CD1c-positive myeloid dendritic cell (primary cell): ENCODE measurements around the gene PALM.
"Not testable (repeated sequence)": the region's sequence is repeated elsewhere in the genome, so short reads cannot be mapped to it uniquely, and the experiment has no call there.

Experiments
- DNase-seq: peaks from one replicate; pipeline ENCODE4 v3.0.0-alpha.2; 2016; ENCODE audit errors: extremely low spot score

Gene PALM, protein sequence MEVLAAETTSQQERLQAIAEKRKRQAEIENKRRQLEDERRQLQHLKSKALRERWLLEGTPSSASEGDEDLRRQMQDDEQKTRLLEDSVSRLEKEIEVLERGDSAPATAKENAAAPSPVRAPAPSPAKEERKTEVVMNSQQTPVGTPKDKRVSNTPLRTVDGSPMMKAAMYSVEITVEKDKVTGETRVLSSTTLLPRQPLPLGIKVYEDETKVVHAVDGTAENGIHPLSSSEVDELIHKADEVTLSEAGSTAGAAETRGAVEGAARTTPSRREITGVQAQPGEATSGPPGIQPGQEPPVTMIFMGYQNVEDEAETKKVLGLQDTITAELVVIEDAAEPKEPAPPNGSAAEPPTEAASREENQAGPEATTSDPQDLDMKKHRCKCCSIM

DNA sequence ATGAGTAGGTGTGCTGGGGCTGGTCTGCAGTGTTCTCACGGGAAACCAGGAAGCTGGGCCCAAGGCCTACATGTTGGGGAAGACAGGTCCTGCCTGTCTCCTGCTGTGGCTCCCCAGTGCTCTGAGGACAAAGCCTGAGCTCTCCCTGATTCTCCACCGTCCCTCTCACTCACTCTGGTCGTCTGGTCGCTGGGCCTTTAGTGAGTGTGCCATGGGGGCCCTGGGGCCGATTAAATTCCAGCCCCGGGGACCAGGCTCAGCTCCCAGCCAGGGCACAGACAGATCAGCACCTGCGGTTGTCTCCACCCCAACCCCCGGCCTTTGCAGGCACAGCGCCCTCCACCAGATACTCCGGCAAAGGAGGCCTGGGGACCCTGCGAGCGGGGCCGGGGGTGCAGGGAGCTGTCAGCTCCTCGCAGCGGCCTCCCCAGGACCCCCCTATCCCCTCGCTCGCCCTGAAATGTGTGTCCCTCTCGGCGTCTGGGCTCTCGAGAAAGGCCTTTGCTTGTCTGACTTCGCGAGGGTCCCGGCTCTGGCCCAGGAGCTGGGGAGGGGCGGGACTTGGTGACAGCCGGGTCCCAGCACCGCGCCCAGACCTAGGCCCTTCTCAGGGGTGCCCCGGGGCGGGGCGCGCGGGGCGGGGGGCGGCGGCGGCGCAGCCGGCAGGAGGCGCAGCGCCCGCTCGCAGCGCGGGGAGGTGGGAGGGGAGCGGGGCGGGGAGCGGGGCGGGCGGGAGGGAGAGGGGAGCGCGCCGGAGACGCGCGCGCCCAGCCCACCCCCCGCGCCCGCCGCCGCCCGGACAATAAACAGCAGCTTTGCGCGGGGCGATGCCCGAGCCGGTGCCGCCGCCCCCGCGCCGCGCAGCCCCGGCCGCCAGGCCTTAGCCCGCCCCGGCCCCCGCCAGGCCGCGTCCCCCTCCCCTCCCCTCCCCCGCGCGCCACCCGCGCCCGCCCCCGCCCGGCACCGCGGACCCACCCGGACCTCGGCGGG is at the start of gene PALM:
TSS of gene PALM (plus strand) at position 782 of the 990 bp plus-strand sequence. CDS start 212 bp downstream, outside the sequence.
- DNase-seq = no peak

DNA sequence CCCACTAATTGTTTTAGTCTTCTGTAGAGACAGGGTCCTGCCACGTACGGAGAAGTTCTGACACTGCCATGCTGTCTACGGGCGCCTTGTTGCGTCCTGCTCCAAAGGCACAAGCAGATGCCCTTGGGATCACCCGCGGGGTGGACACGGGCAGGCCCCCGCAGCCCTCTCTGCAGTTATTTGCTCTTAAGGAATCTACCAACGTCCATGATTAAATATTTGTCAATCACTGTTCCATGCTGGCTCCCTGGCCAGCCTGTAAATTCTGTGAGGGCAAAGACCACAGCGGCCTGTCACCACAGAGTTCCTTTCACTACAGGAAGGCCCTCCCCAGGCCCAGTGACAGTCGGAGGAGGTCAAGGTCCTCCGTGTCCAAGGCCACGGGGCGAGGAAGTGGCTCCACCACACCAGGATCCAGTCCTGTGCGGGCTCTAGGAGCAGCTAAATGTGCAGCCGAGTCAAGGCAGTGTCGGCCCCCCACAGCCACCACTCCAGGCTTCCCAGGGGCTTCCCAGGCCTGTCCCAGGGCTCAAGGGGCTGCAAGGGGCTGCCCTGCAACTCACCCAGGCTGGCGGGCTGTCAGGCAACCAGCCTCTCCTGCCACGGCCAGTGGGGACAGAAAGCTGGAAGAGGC is 47.8 kb upstream of the PALM start:
- peak; percentile 16 for DNase-seq

DNA sequence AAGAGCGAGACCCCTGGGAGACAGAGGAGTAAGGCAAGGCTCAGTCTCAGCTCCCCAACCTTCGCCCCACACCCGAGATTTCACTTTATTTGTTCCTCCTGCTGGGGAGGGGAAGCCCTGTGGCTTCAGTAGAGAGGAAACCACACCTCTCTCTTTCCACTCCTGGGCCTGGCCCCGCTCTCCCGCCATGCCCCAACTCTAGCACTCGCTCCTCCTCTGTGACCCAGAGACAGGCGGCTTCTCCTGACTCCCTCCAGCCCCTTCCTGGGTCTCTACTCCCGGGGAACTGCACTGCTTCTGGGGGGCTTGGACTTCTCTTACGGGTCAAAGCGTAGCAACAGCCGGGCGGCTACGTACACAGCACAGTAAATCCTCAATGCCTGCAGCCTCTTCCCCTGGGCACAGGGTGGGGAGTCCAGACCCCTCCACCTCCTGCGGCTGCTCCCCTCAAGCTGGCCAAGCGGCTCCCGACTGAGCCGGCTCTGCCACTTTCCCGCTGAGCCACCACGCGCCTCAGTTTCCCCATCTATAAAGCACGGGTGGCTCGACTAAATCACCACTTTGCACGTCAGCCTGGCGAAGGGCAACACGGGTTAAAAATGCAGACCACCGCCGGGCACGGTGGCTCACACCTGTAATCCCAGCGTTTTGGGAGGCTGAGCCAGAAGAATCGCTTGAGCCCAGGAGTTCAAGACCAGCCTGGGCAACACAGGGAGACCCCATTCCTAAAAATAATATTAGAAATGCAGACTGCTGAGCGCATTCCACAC is 47.1 kb upstream of the PALM start:
- DNase-seq = peak; percentile 62

DNA sequence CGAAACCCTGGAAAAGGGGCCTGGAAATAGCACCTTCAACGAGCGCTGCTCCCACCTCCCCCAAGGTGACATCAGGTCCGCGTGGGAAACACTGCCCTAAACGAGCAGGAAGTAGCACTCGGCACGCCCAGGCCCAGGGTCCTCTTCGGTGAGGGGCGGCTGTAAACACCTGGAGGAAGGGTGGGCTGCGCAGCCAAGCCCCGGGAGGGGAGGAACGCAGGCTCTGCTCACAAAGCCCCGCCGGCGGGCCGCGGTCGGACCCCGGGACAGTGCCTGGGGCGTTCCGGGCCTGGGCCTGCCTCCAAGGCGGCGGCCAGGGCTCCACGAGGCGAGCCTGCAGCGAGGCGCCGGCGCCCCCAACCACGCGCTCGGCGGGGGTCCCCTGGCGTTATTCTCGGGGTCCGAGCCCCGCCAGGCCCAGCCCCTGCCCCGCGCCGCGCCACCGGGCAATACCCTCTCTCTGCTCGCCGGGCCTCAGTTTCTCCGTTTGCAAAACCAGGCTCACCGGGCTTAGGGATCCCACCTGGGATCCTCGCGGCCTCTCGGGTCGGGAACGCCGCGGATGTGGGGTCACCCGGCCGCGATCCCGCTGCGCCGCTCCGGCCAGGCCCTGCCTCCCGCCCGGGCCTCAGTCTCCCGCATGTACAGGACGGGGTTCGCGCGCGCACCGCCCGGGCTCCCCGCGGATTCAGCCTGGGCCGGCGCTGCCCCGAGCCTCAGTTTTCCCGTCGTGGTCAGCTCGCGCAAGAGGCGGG is 46.4 kb upstream of the PALM start:
- DNase-seq = peak; percentile 73

DNA sequence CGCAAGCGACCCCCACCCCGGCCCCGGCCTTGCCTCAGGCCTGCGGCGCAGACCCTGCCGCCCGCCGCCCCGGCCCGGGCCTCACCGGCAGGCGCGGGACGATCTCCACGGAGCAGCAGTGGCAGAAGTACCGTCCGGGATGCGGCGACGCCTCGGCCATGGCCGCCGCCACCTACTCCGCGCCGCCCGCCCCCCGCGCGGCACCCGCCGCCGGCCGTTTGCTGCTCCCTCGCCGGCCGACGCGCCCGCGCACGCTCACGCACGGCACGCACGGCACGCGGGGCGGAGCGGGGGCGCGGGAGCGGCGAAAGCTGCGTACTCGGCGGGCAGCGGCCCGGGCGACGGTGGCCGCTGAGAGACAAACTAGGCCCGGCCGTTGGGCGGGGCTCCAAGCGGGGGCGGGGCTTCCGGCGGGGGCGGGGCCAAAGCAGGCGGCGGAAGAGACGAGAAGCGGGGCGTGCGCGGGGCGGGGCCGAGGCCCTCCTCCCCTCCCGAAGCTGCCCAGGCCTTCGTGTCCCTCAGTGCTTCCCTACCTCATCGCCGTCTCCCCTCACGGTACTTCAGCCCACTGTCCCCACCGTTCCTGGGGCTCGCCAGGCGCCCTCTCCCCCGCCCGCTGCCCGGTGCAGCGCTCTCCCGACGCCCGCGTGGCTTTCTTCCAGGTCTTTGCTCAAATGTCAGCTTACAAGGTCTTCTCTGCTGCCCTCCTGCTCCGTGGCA is 45.6 kb upstream of the PALM start, which contains the start of gene RNF126:
TSS of gene RNF126 (minus strand) at position 253 of the 720 bp plus-strand sequence. CDS start at position 160, 93 bp downstream.
- peak; percentile 95 for DNase-seq

DNA sequence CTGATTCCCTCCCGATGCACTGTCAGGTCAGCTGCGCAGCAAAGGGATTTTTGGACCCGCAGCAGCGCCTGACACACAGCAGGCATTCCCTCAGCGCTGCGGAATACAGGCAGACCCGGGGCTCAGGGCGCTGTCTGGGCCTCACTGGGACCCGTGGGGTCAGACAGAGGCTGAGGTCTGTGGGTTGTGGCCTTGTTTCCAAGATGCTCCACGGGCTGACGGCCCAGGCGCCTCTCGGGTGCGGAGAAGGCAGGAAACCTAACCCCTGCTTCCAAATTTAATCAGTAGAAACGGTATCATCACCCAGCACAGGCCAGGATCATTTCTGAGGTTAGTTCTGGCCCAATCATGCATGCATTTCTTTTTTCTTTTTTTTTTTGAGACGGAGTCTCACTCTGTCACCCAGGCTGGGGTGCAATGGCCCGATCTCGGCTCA is 45.0 kb upstream of the PALM start:
- no peak for DNase-seq

DNA sequence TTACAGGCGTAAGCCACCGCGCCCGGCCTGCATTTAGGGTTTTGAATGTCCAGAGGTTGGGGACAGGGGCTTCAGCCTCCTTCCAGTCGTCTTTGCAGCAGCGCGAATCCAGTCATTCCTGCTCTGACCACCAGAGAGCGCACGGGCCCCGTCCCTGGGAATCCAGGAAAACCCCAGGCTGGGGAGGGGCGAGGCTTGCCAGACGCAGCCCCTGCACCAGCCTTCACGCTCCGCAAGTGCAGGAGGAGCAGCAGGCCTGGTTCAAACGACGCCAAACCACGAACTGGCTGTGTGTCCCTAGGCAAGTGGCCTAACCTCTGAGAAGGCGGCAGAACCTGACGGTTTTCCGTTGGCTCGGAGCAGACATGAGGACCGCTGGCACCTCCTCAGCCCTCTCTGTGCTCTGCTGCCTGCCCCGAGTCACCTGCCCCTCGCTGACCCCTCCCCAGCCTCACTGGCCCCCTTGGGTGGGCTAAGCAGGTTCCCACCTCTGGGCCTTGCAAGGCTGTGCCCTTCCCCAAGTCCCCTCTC is 43.8 kb upstream of the PALM start:
- DNase-seq = peak; percentile 88

DNA sequence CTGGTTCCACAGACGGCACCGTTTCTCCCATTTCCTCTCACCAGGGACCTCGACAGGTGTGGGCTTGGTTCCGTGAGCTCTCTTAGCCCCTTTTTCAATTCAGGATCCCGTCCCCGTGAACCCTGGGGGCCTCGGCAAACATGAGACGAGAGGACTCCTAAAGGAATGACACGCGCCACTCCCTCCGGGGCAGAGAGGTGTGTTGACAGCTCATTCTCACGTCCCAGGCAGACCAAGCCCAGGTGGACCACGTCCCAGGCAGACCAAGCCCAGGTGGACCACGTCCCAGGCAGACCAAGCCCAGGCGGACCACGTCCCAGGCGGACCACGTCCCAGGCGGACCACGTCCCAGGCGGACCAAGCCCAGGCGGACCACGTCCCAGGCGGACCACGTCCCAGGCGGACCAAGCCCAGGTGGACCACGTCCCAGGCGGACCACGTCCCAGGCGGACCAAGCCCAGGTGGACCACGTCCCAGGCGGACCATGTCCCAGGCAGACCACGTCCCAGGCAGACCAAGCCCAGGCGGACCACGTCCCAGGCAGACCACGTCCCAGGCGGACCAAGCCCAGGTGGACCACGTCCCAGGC is 41.7 kb upstream of the PALM start:
- DNase-seq = not testable (repeated sequence)

DNA sequence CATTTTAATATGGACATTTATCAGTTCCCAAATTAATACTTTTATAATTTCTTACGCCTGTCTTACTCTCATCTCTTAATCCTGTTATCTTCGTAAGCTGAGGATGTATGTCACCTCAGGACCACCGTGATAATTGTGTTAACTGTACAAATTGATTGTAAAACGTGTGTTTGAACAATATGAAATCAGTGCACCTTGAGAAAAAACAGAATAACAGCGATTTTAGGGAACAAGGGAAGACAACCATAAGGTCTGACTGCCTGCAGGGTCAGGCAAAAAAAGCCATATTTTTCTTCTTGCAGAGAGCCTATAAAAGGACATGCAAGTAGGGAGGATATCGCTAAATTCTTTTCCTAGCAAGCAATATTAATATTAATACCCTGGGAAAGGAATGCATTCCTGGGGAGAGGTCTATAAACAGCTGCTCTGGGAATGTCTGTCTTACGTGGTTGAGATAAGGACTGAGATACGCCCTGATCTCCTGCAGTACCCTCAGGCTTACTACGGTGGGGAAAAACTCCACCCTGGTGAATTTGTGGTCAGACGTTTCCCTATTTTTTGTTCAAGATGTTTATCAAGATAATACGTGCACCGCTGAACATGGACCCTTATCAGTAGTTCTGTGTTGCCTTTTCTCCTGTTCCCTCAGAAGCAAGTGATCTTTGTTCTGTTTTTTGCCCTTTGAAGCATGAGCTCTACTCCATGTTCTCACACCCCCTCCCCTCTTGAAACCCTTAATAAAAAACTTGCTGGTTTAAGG is 39.9 kb upstream of the PALM start:
- DNase-seq = not testable (repeated sequence)

DNA sequence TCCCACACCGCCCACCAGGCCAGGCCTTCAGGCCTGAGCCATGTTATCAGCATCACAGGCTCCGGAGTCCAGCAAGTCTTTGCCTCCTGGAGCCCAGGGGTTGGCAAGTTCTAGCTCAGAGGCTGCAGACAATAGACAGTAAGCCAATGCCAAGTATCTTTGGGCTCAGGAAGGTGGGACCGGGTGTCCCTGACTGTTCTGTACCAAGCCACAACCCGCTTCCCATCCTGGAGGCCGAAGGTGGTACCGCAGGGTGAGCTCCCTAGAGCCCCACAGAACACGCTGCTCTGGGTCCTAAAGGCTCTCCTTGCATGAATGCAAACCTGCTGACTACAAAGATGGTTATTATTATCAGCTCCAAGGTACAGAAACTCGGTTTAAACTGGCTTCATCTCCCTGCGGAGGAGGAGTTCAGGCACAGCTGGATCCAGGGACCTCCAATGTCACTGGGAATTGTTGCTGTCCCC is 38.1 kb upstream of the PALM start:
- DNase-seq = no peak

DNA sequence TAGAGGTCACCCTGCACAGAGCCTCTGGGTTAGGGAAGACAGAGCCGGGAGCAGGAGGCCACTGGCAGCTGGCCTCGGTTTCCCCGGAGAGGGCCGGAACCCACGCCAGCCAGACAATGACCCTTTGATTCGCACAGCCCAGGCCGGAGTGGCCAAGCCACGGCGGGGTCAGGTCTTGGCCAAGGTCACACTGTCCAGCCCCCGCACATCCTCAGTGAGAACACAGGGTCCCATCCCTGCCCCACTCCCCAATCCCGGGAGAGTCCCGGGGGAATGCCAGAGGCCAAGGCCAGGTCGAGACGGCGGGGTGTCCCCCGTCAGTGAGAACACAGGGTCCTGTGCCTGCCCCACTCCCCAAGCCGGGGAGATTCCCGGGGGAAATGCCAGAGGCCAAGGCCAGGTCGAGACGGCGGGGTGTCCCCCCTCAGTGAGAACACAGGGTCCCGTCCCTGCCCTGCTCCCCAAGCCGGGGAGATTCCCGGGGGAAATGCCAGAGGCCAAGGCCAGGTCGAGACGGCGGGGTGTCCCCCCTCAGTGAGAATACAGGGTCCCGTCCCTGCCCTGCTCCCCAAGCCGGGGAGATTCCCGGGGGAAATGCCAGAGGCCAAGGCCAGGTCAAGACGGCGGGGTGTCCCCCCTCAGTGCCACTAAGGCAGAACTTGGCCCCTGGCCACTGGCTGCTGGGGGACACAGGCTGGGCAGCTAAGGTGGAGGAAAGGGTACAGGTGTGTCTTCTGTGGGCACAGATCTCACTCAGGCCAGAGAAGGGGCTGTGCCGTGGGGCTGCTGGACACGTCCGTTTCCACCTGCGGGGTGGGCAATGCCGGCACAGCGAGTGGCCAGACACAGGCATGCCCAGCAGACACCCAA is 34.2 kb upstream of the PALM start:
- DNase-seq = no peak

DNA sequence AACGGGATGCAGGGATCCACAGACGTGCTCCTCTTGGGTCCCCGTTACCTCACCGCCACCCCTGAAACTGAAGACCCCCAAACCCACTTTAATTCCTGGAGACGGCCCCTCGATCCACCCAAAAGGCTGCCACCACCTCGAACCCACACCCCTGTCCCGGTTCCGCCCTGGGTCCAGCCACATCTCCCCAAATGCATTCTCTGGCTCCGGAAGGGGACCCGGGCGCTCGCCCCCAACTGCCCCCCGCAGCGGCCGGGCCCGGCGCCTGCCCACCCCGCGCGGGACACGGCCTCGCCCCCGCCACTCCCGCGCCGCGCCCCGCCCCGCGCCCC is 32.8 kb upstream of the PALM start:
- DNase-seq = no peak

DNA sequence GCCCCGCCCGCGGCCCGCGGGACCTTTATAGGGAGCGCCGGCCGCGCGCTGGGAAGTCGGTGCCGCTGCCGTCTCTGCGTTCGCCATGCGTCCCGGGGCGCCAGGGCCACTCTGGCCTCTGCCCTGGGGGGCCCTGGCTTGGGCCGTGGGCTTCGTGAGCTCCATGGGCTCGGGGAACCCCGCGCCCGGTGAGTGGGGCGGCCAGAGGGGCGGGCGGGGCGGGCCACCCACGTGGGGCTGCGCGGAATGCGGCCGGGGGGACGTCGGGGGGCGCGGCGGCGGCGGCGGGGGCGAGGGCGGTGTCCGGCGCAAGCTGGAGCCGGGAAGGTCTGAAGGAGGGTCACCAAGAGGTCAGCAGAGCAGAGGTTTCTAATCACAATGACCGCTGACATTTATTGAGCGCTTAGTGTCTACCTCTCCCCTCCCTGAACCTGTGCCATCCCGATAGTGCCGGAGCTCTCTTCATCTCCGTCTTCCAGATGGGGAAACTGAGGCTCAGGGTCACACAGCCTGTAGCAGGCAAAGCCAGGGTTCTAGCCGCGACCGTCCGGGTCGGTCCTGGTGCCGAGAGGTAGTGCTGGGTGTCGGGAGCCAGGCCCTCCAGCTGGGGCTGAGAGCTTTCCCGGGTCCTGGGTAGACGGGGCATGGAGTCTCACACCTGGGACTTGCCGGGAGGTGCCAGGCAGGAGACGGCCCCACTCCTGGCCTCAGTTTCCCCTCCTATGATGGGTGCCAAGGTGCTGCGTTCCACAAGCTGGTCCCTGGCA is 32.2 kb upstream of the PALM start, which contains the start of gene FSTL3:
TSS of gene FSTL3 (plus strand) at position 54 of the 767 bp plus-strand sequence. CDS start at position 86, 32 bp downstream.
- DNase-seq = peak; percentile 18

DNA sequence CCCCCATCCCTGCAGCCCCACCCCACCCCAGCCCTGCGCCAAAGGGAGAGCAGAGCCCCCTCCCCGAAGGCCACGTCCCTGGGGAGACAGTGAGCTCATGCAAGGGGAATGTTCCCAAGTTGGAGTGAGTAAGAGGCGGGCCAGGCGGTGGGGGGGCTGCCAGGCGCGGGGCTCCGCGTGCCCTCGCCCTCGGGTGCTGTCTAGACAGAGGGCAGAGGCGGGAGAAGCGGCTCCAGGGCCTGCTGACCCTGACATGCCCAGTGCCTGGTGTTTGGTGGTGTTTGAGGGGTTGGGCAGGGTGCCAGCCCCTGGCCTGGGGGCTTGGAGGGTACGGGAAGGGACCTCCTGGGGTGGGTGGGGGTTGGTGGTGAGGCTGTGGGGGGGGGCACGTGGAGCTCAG is 31.5 kb upstream of the PALM start:
- DNase-seq = peak; percentile 20

DNA sequence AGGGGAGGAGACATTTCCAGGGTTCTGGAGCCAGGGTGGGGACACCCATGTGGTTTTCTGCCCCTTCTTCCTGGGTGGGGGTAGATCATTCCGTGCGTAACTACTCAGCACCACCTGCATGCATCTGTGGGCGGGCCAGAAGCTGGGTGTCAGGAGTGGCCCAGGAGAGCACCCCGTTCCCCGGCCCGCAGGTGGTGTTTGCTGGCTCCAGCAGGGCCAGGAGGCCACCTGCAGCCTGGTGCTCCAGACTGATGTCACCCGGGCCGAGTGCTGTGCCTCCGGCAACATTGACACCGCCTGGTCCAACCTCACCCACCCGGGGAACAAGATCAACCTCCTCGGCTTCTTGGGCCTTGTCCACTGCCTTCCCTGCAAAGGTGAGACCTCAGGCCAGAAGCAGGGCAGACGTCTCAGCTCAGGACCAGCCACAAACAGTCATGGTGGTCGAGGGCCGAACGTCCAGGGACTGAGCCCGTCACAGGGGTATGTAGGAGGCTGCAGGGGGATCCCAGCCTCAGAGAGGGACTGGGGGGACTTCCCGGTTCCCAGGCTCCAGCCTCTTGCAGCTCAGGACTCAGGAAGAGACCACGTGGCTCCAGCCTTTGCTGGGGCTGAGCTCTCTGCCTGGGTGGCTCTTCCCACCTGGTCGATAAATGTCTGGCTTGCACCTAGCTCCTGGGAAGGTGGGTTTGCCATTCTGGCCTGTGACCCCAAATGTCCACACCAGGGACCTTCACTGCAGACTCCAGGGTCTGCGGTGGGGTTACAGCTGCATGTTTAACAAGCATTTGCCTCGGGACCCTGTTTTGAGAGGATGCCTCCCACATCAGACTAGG is 30.9 kb upstream of the PALM start:
- no peak for DNase-seq
